Ovary (tissue), 3 donors: Measurements from ENCODE around the gene TTR.

Experiments
- POLR2A ChIP-seq: fragments of 450-650 bp; IDR thresholded peaks from one replicate; pipeline ENCODE4 v1.6.1; 2017; ENCODE audit warnings: antibody characterized with exemption, mild to moderate bottlenecking, moderate library complexity
- TF ChIP-seq, protein P1 (sequence below), 3 donors: fragments of 450-650 bp in 2 of 3; fragments of 200-600 bp in 1 of 3; IDR thresholded peaks; one replicate each; pipeline versions ENCODE4 v1.5.1 to v1.8.0; 2016 to 2022; ENCODE audit warnings: antibody characterized with exemption in 3 of 3, mild to moderate bottlenecking in 1 of 3
- donor health status: DM: no; HTN: no; CAD: no.

- no peak for TF ChIP-seq POLR2A
- TF ChIP-seq, protein P1, sequence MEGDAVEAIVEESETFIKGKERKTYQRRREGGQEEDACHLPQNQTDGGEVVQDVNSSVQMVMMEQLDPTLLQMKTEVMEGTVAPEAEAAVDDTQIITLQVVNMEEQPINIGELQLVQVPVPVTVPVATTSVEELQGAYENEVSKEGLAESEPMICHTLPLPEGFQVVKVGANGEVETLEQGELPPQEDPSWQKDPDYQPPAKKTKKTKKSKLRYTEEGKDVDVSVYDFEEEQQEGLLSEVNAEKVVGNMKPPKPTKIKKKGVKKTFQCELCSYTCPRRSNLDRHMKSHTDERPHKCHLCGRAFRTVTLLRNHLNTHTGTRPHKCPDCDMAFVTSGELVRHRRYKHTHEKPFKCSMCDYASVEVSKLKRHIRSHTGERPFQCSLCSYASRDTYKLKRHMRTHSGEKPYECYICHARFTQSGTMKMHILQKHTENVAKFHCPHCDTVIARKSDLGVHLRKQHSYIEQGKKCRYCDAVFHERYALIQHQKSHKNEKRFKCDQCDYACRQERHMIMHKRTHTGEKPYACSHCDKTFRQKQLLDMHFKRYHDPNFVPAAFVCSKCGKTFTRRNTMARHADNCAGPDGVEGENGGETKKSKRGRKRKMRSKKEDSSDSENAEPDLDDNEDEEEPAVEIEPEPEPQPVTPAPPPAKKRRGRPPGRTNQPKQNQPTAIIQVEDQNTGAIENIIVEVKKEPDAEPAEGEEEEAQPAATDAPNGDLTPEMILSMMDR (IDR thresholded peaks at IDR 0.05) = no peak
These were observed 19.8 kb downstream of the TTR start for GRCh38 chr18:31611511-31611910.
